Measurements from ENCODE around the gene MGAM2. TPM values are rescaled to one million over a fixed set of nuclear protein-coding genes. Genes with fewer than 3 reads are reported as not detected.

MGAM2 gene
- polyA plus RNA-seq, 4 donors = 2.7 to 30.2 (median 6.4) TPM

GRCh38 chr7:142228537-142229104, 117.1 kb downstream of the MGAM2 start:
- 48 to 59% (median 56%) methylated on average over 1 of the region's 1 CpG for WGBS, 3 donors
- no peak for FAIRE-seq
- Histone ChIP-seq H3K9me3 (ENCODE audit: control insufficient read depth in 2 of 2, insufficient read depth in 1 of 2, low read depth in 1 of 2, low read length in 1 of 2) (no peaks in the 10 kb centered on the region), H3K27me3 (ENCODE audit: control insufficient read depth in 3 of 3, insufficient read depth in 3 of 3, low read length in 3 of 3) (no peaks in the 10 kb centered on the region), H3K4me1 (ENCODE audit: control insufficient read depth in 3 of 3, insufficient read depth in 2 of 3, low read depth in 1 of 3, low read length in 2 of 3) (no peaks in the 10 kb centered on the region), H3K27ac (ENCODE audit: low read depth in 1 of 3, low read length in 2 of 3) (no peak overlapping the region), H3K36me3 (ENCODE audit: control insufficient read depth in 3 of 3, insufficient read depth in 2 of 3, low read depth in 1 of 3, low read length in 3 of 3) (peaks cover 0 to 20% (median 9%) of the 10 kb centered on the region in 3 donors), H3K4me3 (ENCODE audit: low read depth in 1 of 3, low read length in 3 of 3) (no peak overlapping the region)
- no peak for DNase-seq

- FAIRE-seq (no peak), DNase-seq (no peak)
- WGBS, 3 donors = 57 to 73% (median 73%) methylated on average over 7 of the region's 7 CpGs
- no peaks in the 10 kb centered on the region for H3K9me3 ChIP-seq (ENCODE audit: control insufficient read depth in 2 of 2, insufficient read depth in 1 of 2, low read depth in 1 of 2, low read length in 1 of 2)
- no peaks in the 10 kb centered on the region for H3K4me1 ChIP-seq (ENCODE audit: control insufficient read depth in 3 of 3, insufficient read depth in 2 of 3, low read depth in 1 of 3, low read length in 2 of 3)
- H3K27ac ChIP-seq (ENCODE audit: low read depth in 1 of 3, low read length in 2 of 3) = no peak overlapping the region
- H3K27me3 ChIP-seq (ENCODE audit: control insufficient read depth in 3 of 3, insufficient read depth in 3 of 3, low read length in 3 of 3) = no peaks in the 10 kb centered on the region
- H3K4me3 ChIP-seq (ENCODE audit: low read depth in 1 of 3, low read length in 3 of 3) = no peak overlapping the region
- H3K36me3 ChIP-seq (ENCODE audit: control insufficient read depth in 3 of 3, insufficient read depth in 2 of 3, low read depth in 1 of 3, low read length in 3 of 3) = peaks cover 0 to 18% (median 8%) of the 10 kb centered on the region in 3 donors
Measured at GRCh38 chr7:142231716-142232115, 120.2 kb downstream of the MGAM2 start.

GRCh38 chr7:142240546-142240945, 129.0 kb downstream of the MGAM2 start:
- H3K27me3 ChIP-seq (ENCODE audit: control insufficient read depth in 3 of 3, insufficient read depth in 3 of 3, low read length in 3 of 3) = no peaks in the 10 kb centered on the region
- no peak overlapping the region for H3K4me3 ChIP-seq (ENCODE audit: low read depth in 1 of 3, low read length in 3 of 3)
- WGBS, 3 donors = 57 to 68% (median 60%) methylated on average over 4 of the region's 4 CpGs
- DNase-seq (no peak), FAIRE-seq (no peak)
- H3K4me1 ChIP-seq (ENCODE audit: control insufficient read depth in 3 of 3, insufficient read depth in 2 of 3, low read depth in 1 of 3, low read length in 2 of 3) = no peaks in the 10 kb centered on the region
- H3K36me3 ChIP-seq (ENCODE audit: control insufficient read depth in 3 of 3, insufficient read depth in 2 of 3, low read depth in 1 of 3, low read length in 3 of 3) = no peaks in the 10 kb centered on the region
- no peaks in the 10 kb centered on the region for H3K9me3 ChIP-seq (ENCODE audit: control insufficient read depth in 2 of 2, insufficient read depth in 1 of 2, low read depth in 1 of 2, low read length in 1 of 2)
- H3K27ac ChIP-seq (ENCODE audit: low read depth in 1 of 3, low read length in 2 of 3) = no peak overlapping the region

- H3K36me3 ChIP-seq (ENCODE audit: control insufficient read depth in 3 of 3, insufficient read depth in 2 of 3, low read depth in 1 of 3, low read length in 3 of 3) = peaks cover 0 to 5% (median 0%) of the 10 kb centered on the region in 3 donors
- 86 to 88% (median 88%) methylated on average over 10 of the region's 10 CpGs for WGBS, 3 donors
Measured at GRCh38 chr7:142243823-142244222, 132.3 kb downstream of the MGAM2 start.

GRCh38 chr7:142248166-142249160, 136.9 kb downstream of the MGAM2 start:
- FAIRE-seq = no peak
- no peak overlapping the region for H3K27ac ChIP-seq (ENCODE audit: low read depth in 1 of 3, low read length in 2 of 3)
- 41 to 56% (median 54%) methylated on average over 7 of the region's 7 CpGs for WGBS, 3 donors
- H3K9me3 ChIP-seq (ENCODE audit: control insufficient read depth in 2 of 2, insufficient read depth in 1 of 2, low read depth in 1 of 2, low read length in 1 of 2) = no peaks in the 10 kb centered on the region
- no peaks in the 10 kb centered on the region for H3K27me3 ChIP-seq (ENCODE audit: control insufficient read depth in 3 of 3, insufficient read depth in 3 of 3, low read length in 3 of 3)
- no peaks in the 10 kb centered on the region for H3K4me1 ChIP-seq (ENCODE audit: control insufficient read depth in 3 of 3, insufficient read depth in 2 of 3, low read depth in 1 of 3, low read length in 2 of 3)
- DNase-seq = no peak
- H3K36me3 ChIP-seq (ENCODE audit: control insufficient read depth in 3 of 3, insufficient read depth in 2 of 3, low read depth in 1 of 3, low read length in 3 of 3) = peaks cover 0 to 5% (median 0%) of the 10 kb centered on the region in 3 donors
- H3K4me3 ChIP-seq (ENCODE audit: low read depth in 1 of 3, low read length in 3 of 3) = no peak overlapping the region

More at GRCh38 chr7:142243823-142244222, 132.3 kb downstream of the MGAM2 start:
- DNase-seq (no peak), FAIRE-seq (no peak)
- Histone ChIP-seq H3K9me3 (ENCODE audit: control insufficient read depth in 2 of 2, insufficient read depth in 1 of 2, low read depth in 1 of 2, low read length in 1 of 2) (no peaks in the 10 kb centered on the region), H3K27ac (ENCODE audit: low read depth in 1 of 3, low read length in 2 of 3) (no peak overlapping the region), H3K27me3 (ENCODE audit: control insufficient read depth in 3 of 3, insufficient read depth in 3 of 3, low read length in 3 of 3) (no peaks in the 10 kb centered on the region), H3K4me3 (ENCODE audit: low read depth in 1 of 3, low read length in 3 of 3) (no peak overlapping the region), H3K4me1 (ENCODE audit: control insufficient read depth in 3 of 3, insufficient read depth in 2 of 3, low read depth in 1 of 3, low read length in 2 of 3) (no peaks in the 10 kb centered on the region)

- Histone ChIP-seq H3K4me1 (ENCODE audit: control insufficient read depth in 3 of 3, insufficient read depth in 2 of 3, low read depth in 1 of 3, low read length in 2 of 3) (no peaks in the 10 kb centered on the region), H3K9me3 (ENCODE audit: control insufficient read depth in 2 of 2, insufficient read depth in 1 of 2, low read depth in 1 of 2, low read length in 1 of 2) (no peaks in the 10 kb centered on the region), H3K27me3 (ENCODE audit: control insufficient read depth in 3 of 3, insufficient read depth in 3 of 3, low read length in 3 of 3) (no peaks in the 10 kb centered on the region), H3K36me3 (ENCODE audit: control insufficient read depth in 3 of 3, insufficient read depth in 2 of 3, low read depth in 1 of 3, low read length in 3 of 3) (peaks cover 0 to 5% (median 0%) of the 10 kb centered on the region in 3 donors), H3K27ac (ENCODE audit: low read depth in 1 of 3, low read length in 2 of 3) (no peak overlapping the region), H3K4me3 (ENCODE audit: low read depth in 1 of 3, low read length in 3 of 3) (no peak overlapping the region)
- no peak for FAIRE-seq
- no peak for DNase-seq
Measured at GRCh38 chr7:142249918-142250317, 138.4 kb downstream of the MGAM2 start.

GRCh38 chr7:142250705-142251104, 139.2 kb downstream of the MGAM2 start:
- Histone ChIP-seq H3K4me1 (ENCODE audit: control insufficient read depth in 3 of 3, insufficient read depth in 2 of 3, low read depth in 1 of 3, low read length in 2 of 3) (no peaks in the 10 kb centered on the region), H3K9me3 (ENCODE audit: control insufficient read depth in 2 of 2, insufficient read depth in 1 of 2, low read depth in 1 of 2, low read length in 1 of 2) (no peaks in the 10 kb centered on the region), H3K27me3 (ENCODE audit: control insufficient read depth in 3 of 3, insufficient read depth in 3 of 3, low read length in 3 of 3) (no peaks in the 10 kb centered on the region), H3K4me3 (ENCODE audit: low read depth in 1 of 3, low read length in 3 of 3) (no peak overlapping the region), H3K36me3 (ENCODE audit: control insufficient read depth in 3 of 3, insufficient read depth in 2 of 3, low read depth in 1 of 3, low read length in 3 of 3) (peaks cover 0 to 5% (median 0%) of the 10 kb centered on the region in 3 donors), H3K27ac (ENCODE audit: low read depth in 1 of 3, low read length in 2 of 3) (no peak overlapping the region)
- WGBS, 3 donors = 70 to 89% (median 76%) methylated on average over 2 of the region's 2 CpGs
- DNase-seq (no peak), FAIRE-seq (no peak)

- no peaks in the 10 kb centered on the region for H3K36me3 ChIP-seq (ENCODE audit: control insufficient read depth in 3 of 3, insufficient read depth in 2 of 3, low read depth in 1 of 3, low read length in 3 of 3)
- H3K27me3 ChIP-seq (ENCODE audit: control insufficient read depth in 3 of 3, insufficient read depth in 3 of 3, low read length in 3 of 3) = no peaks in the 10 kb centered on the region
- WGBS, 3 donors = 40 to 77% (median 74%) methylated on average over 1 of the region's 1 CpG
- H3K9me3 ChIP-seq (ENCODE audit: control insufficient read depth in 2 of 2, insufficient read depth in 1 of 2, low read depth in 1 of 2, low read length in 1 of 2) = no peaks in the 10 kb centered on the region
- H3K4me1 ChIP-seq (ENCODE audit: control insufficient read depth in 3 of 3, insufficient read depth in 2 of 3, low read depth in 1 of 3, low read length in 2 of 3) = no peaks in the 10 kb centered on the region
- H3K27ac ChIP-seq (ENCODE audit: low read depth in 1 of 3, low read length in 2 of 3) = no peak within 1 kb of the TSS
- DNase-seq (no peak), FAIRE-seq (no peak)
- H3K4me3 ChIP-seq (ENCODE audit: low read depth in 1 of 3, low read length in 3 of 3) = no peak within 1 kb of the TSS
Measured at GRCh38 chr7:142257958-142258357, 146.4 kb downstream of the MGAM2 start, which contains the start of gene PRSS58. Gene PRSS58, minus strand, starts transcription at chr7:142258058. Its CDS starts 351 bp downstream, at chr7:142257707.
